Adrenal gland (tissue), 12 donors: Measurements from ENCODE around the gene TPCN1. TPM values are rescaled to one million over a fixed set of nuclear protein-coding genes. Genes with fewer than 3 reads are reported as not detected.
A peak's percentile ranks its signal among the peaks of the same experiment; 100 is the strongest.

Experiments used
- DNase-seq, 7 donors: peaks; one replicate each; pipeline ENCODE4 v3.0.0-alpha.2; 2019 to 2020
- H3K27ac ChIP-seq, 5 donors: fragments of 200-600 bp; sonication (generic) in 4 of 5; 1 replicate in 3 of 5; 2 replicates in 2 of 5; pipeline versions ENCODE4 v1.5.1 to v1.8.0; 2016 to 2020; ENCODE audit warnings: mild to moderate bottlenecking in 1 of 5
- H3K27me3 ChIP-seq: fragments of 200-600 bp; 2 replicates; pipeline ENCODE4 v1.8.0; 2021
- H3K36me3 ChIP-seq, 2 donors: fragments of 200-600 bp; replicated peaks in 1 of 2; 1 replicate in 1 of 2; 2 replicates in 1 of 2; pipeline versions ENCODE4 v1.5.1 to v1.8.0; 2018 to 2022
- H3K4me1 ChIP-seq, 2 donors: fragments of 200-600 bp; replicated peaks in 1 of 2; 1 replicate in 1 of 2; 2 replicates in 1 of 2; pipeline versions ENCODE4 v1.5.1 to v1.8.0; 2018 to 2021
- H3K4me3 ChIP-seq, 4 donors: fragments of 200-600 bp; sonication (generic) in 3 of 4; one replicate each; pipeline ENCODE4 v1.5.1; 2016 to 2018
- H3K9me3 ChIP-seq, 3 donors: fragments of 200-600 bp; sonication (generic) in 1 of 3; replicated peaks in 1 of 3; 1 replicate in 2 of 3; 2 replicates in 1 of 3; pipeline versions ENCODE4 v1.5.1 to v1.8.0; 2016 to 2021
- CTCF ChIP-seq, 6 experiments: fragments of 450-650 bp in 4 of 6; fragments of 200-600 bp in 2 of 6; sonication (generic) in 1 of 6; IDR thresholded peaks; 1 replicate in 5 of 6; 2 replicates in 1 of 6; pipeline versions ENCODE4 v1.5.1 to v1.8.0; 2016 to 2021; ENCODE audit warnings: antibody characterized with exemption in 6 of 6, mild to moderate bottlenecking in 2 of 6, moderate library complexity in 1 of 6
- POLR2A ChIP-seq, 2 donors: fragments of 450-650 bp; IDR thresholded peaks; one replicate each; pipeline ENCODE4 v1.6.1; 2017; ENCODE audit warnings: antibody characterized with exemption in 2 of 2, mild to moderate bottlenecking in 2 of 2, moderate library complexity in 1 of 2
- WGBS, 4 donors: extraction: QIAGEN DNeasy Blood & Tissue Kit in 2 of 4; methylation state at CpG; one replicate each; pipeline versions ENCODE4 v1.1.5 to v1.1.7; 2013 to 2017; 5-methylcytosine and 5-hydroxymethylcytosine counted together
- intact Hi-C, 2 donors: fragments of 100-400 bp; cut with DNase I; formaldehyde crosslinking; loops; one replicate each; pipeline versions ENCODE4 v1.14.1 to v1.15.0; 2022 to 2023
- polyA plus RNA-seq, 3 donors: library from polyadenylated mRNA; stranded (reverse); fragments of 200-250 nt in 2 of 3; fragments of 350-450 nt in 1 of 3; fragmentation: Illumina TruSeq in 1 of 3; extraction: RNeasy Lipid Tissue Mini Kit (QIAGEN cat#74804) in 1 of 3; gene quantifications; one replicate each; pipeline ENCODE4 v1.2.3, GENCODE V29; 2013 to 2014
- total RNA-seq, 9 donors: library from RNA; depleted of rRNA in 4 of 9; stranded (reverse); fragments of >200 nt in 4 of 9; fragments of 120-200 nt in 1 of 9; fragmentation: NEBNext Ultra II Directional in 1 of 9; extraction: Animal tissue kit (Norgen Biotek cat#: 25700) in 1 of 9; gene quantifications; one replicate each; pipeline versions ENCODE4 v1.1.0 to v1.2.4, GENCODE V29; 2013 to 2023
- donor health status: healthy with polysubstance abuse.
- donor health status: Bipolar disorder and iron deficiency.
- donor health status: DM: yes; HTN: yes; CAD: no.
- donor health status: DM: no; HTN: no; CAD: no.
- donor health status: DM: no; HTN: no; CAD: no.
- donor health status: DM: yes; HTN: yes; CAD: no.

The TPCN1 gene
- total and polyA plus RNA-seq, 12 donors = 21.2 to 198 (median 80.9) TPM

DNA sequence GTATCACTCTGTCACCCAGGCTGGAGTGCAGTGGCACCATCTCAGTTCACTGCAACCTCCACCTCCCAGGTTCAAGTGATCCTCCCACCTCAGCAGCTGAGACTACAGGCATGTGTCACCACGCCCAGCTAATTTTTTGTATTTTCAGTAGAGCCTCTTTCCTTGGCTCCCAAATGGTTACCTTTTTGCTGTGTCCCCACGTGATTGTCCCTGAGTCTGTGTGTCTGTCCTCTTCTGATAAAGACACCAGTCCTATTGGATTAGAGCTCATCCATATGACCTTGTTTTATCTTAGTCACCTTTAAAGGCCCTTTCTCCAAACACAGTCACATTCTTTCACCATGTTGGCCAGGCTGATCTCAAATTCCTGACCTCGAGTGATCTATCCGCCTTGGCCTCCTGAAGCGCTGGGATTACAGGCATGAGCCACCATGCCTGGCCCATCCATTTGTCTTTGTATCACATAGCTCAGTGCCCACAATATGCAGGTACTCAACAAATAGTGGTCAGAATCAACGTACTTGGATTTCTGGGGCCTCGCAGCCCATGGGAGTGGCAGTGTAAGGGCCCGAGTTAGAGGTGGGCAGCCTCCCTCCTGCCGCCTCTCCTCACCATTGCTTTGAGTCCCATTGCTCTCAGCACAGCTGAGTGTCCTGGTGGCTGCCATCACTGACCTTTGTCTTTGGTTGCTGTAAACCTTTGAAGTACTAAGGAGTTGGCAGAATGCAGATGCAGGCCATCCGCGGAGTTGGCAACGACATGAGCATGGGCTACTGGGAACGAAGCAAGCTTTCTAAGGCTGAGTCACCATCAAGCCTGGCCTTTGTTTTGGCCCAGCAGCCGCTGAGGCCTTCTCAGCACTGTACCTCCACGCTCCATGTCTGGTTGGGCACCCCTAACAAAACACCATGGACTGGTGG, 9.3 kb downstream of the TPCN1 start:
- intact Hi-C loops = no loop called here
- 54 to 56% (median 55%) methylated on average over 6 to 15 of the region's 15 CpGs for WGBS, 4 donors
- H3K9me3 ChIP-seq = no peaks in the 10 kb centered on the region
- no peaks in the 10 kb centered on the region for H3K27me3 ChIP-seq
- TF ChIP-seq CTCF (IDR thresholded peaks at IDR 0.05) (no peak), POLR2A (IDR thresholded peaks at IDR 0.05) (no peak)
- H3K27ac ChIP-seq = peak overlapping the region; percentile 56 to 86 (median 84)
- peak; percentile 55 to 86 (median 83) for DNase-seq
- H3K4me1 ChIP-seq = peaks cover 75 to 85% of the 10 kb centered on the region in 2 donors
- peaks cover 0 to 73% of the 10 kb centered on the region in 2 donors for H3K36me3 ChIP-seq
- H3K4me3 ChIP-seq = no peak overlapping the region

GRCh38 chr12:113231235-113232088, 10.2 kb downstream of the TPCN1 start:
- peak in 2 of 7 donors; percentile 24 to 56 for DNase-seq
- H3K4me3 ChIP-seq = no peak overlapping the region
- TF ChIP-seq CTCF (IDR thresholded peaks at IDR 0.05) (no peak), POLR2A (IDR thresholded peaks at IDR 0.05) (no peak)
- no peaks in the 10 kb centered on the region for H3K27me3 ChIP-seq
- H3K9me3 ChIP-seq = no peaks in the 10 kb centered on the region
- peak overlapping the region; percentile 34 to 86 (median 84) for H3K27ac ChIP-seq
- peaks cover 0 to 77% of the 10 kb centered on the region in 2 donors for H3K36me3 ChIP-seq
- 60 to 81% (median 63%) methylated on average over 8 of the region's 8 CpGs for WGBS, 4 donors
- intact Hi-C loops = no loop called here
- peaks cover 72 to 87% of the 10 kb centered on the region in 2 donors for H3K4me1 ChIP-seq

DNA sequence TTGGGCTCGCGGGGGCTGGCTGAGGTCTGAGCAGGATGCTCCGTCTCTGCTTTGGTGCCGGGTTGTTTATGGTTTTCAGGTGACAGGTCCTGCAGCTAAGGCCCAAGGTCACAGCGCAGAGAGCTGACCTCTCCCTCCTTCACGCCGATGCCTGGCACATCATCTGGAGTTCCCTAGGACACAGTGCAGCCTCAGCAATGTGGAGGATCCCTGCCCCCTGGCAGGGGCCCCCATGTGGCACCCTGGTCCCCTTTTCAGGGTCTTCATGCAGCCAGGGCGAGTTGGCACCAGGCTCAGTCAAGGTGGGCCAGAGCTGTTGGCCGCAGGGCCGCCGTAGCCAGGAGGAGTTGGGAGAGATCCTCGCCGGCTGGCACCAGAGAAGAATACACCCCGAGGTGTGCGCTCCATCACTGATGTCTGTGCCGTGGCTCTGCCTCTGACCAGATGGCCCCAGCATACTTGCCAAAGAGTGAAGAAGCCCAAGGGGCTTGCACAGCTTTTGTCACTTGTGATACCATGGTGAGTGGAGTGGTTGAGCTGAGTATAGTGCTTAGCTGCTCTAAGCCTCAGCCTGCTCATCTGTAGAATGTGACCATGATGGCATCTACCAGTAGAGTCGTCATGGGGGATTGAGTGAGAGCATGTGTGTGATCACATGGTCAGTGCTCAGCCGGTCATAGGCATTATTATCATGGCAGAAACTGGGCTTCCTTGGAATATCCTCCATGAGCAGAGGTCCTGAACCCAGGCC, 11.0 kb downstream of the TPCN1 start:
- Histone ChIP-seq H3K27me3 (no peaks in the 10 kb centered on the region), H3K4me1 (peaks cover 64 to 87% of the 10 kb centered on the region in 2 donors), H3K9me3 (no peaks in the 10 kb centered on the region), H3K36me3 (peaks cover 0 to 70% of the 10 kb centered on the region in 2 donors), H3K4me3 (no peak overlapping the region), H3K27ac (peak overlapping the region; percentile 37 to 86 (median 84))
- intact Hi-C loops = no loop called here
- TF ChIP-seq CTCF (IDR thresholded peaks at IDR 0.05) (no peak), POLR2A (IDR thresholded peaks at IDR 0.05) (no peak)
- WGBS, 4 donors = 71 to 82% (median 76%) methylated on average over 12 to 18 of the region's 18 CpGs
- peak in 3 of 7 donors; percentile 34 to 58 (median 34) for DNase-seq
